ENCODE measurements around the gene APOC4.

The APOC4 gene

GRCh38 chr19:44974857-44975256 lies 32.8 kb downstream of the APOC4 start:
- TF ChIP-seq CTCF (conservative IDR thresholded peaks at IDR 0.05; ENCODE audit: low read depth, low read length): no peak
- DNase-seq (ENCODE audit: low read depth): no peak
- H3K4me3 ChIP-seq (ENCODE audit: low read length): no peak overlapping the region

DNA sequence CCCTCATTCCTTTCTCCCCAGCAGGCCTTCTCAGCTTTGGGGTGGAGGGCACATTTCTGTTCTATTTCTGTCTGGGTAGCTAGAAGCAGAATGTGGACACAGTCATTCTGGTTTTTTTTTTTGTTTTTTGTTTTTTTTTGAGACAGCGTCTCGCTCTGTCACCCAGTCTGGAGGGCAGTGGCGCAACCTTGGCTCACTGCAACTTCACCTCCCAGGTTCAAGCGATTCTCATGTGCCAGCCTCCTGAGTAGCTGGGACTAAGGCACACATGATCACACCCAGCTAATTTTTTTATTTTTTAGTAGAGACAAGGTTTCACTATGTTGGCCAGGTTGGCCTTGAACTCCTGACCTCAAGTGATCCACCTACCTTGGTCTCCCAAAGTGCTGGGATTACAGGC lies 33.4 kb downstream of the APOC4 start:
- no peak for DNase-seq (ENCODE audit: low read depth)
- no peak for TF ChIP-seq CTCF (conservative IDR thresholded peaks at IDR 0.05; ENCODE audit: low read depth, low read length)

DNA sequence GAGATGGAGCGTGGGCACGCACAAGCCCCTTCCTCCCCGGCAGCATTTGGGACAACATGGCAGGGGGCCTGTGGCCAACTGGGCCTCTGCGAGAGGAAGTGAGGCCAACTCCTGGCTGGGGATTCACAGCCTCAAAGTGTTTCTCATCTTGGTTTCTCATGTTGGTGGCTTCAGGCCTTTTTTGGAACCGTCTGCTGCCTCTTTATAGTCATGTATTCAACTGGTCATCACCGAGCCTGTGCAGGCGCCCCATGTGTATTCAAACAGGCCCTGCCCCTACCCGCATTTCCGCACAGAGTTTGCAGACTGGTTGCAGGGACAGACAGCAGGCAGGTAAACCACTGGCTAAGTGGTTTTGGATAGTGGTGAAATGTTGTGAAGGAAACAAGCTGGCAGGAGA lies 42.0 kb downstream of the APOC4 start:
- no peak overlapping the region for H3K4me3 ChIP-seq (ENCODE audit: low read length)
- TF ChIP-seq CTCF (conservative IDR thresholded peaks at IDR 0.05; ENCODE audit: low read depth, low read length): no peak
- DNase-seq (ENCODE audit: low read depth): no peak

More for the DNA sequence above, 33.4 kb downstream of the APOC4 start:
- H3K4me3 ChIP-seq (ENCODE audit: low read length): no peak overlapping the region

GRCh38 chr19:44985445-44985844 lies 43.4 kb downstream of the APOC4 start:
- no peak for TF ChIP-seq CTCF (conservative IDR thresholded peaks at IDR 0.05; ENCODE audit: low read depth, low read length)
- no peak for DNase-seq (ENCODE audit: low read depth)
- H3K4me3 ChIP-seq (ENCODE audit: low read length): no peak overlapping the region

DNA sequence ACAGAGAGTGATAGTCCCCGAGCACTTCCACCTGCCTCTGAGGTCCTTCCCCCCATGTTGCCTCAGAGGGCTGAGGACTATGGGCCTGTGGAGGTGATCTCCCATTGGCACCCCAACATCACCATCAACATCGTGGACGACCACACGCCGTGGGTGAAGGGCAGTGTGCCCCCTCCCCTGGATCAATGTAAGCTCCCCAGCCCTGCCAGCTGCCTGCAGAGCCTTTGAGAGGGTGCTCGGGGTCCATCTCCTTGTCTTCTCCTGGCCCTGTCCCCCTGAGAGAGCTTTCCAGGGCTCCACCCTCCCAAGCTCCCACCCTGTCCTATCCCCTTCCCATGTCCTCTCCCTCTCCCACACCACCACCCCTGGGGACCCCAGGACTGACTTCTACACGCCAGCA lies 44.4 kb downstream of the APOC4 start:
- no peak overlapping the region for H3K4me3 ChIP-seq (ENCODE audit: low read length)
- no peak for DNase-seq (ENCODE audit: low read depth)
- no peak for TF ChIP-seq CTCF (conservative IDR thresholded peaks at IDR 0.05; ENCODE audit: low read depth, low read length)

- no peak for TF ChIP-seq CTCF (conservative IDR thresholded peaks at IDR 0.05; ENCODE audit: low read depth, low read length)
- H3K4me3 ChIP-seq (ENCODE audit: low read length): no peak overlapping the region
- DNase-seq (ENCODE audit: low read depth): no peak
Measured at GRCh38 chr19:44987148-44987675, 45.2 kb downstream of the APOC4 start.

- no peak for DNase-seq (ENCODE audit: low read depth)
Measured at GRCh38 chr19:44988273-44988672, 46.2 kb downstream of the APOC4 start.

More at GRCh38 chr19:44988273-44988672, 46.2 kb downstream of the APOC4 start:
- TF ChIP-seq CTCF (conservative IDR thresholded peaks at IDR 0.05; ENCODE audit: low read depth, low read length): no peak
- no peak overlapping the region for H3K4me3 ChIP-seq (ENCODE audit: low read length)

Data from retinal pigment epithelial cell (primary cell).